GM23338 (cell line): Measurements from ENCODE around the gene CLIC5. TPM values are rescaled to one million over a fixed set of nuclear protein-coding genes. Genes with fewer than 3 reads are reported as not detected.

Source experiments
- ATAC-seq: fragments of 200-7000 bp; cut with Tn5 transposase; 3 replicates; pipeline ENCODE4 v1.9.1; 2020
- DNase-seq: peaks from one replicate; pipeline ENCODE4 v3.0.0-alpha.2; 2015; ENCODE audit warnings: low spot score
- H2AFZ ChIP-seq: fragments of 200-600 bp; sonication (generic); 2 replicates; pipeline ENCODE4 v1.8.0; 2016; ENCODE audit warnings: antibody characterized with exemption, mild to moderate bottlenecking, moderate library complexity
- H3F3A ChIP-seq: fragments of 200-600 bp; sonication (generic); replicated peaks from 2 replicates; pipeline ENCODE4 v1.8.0; 2017; ENCODE audit warnings: antibody characterized with exemption, mixed run types, low read depth
- H3K27ac ChIP-seq: fragments of 200-600 bp; sonication (generic); 2 replicates; pipeline ENCODE4 v1.6.1; 2016; ENCODE audit warnings: low read depth
- H3K27me3 ChIP-seq: fragments of 200-600 bp; sonication (generic); 2 replicates; pipeline ENCODE4 v1.8.0; 2016; ENCODE audit warnings: mild to moderate bottlenecking, mixed run types, moderate library complexity; ENCODE audit not compliant: insufficient read depth
- H3K36me3 ChIP-seq: fragments of 200-600 bp; sonication (generic); 2 replicates; pipeline ENCODE4 v1.8.0; 2016; ENCODE audit warnings: mild to moderate bottlenecking; ENCODE audit not compliant: insufficient read depth
- H3K4me1 ChIP-seq: fragments of 200-600 bp; sonication (generic); 2 replicates; pipeline ENCODE4 v1.8.0; 2016; ENCODE audit warnings: mild to moderate bottlenecking, moderate library complexity; ENCODE audit not compliant: insufficient read depth
- H3K4me2 ChIP-seq: fragments of 200-600 bp; sonication (generic); 2 replicates; pipeline ENCODE4 v1.7.1; 2017; ENCODE audit warnings: mixed run types
- H3K4me3 ChIP-seq: fragments of 200-600 bp; sonication (generic); 2 replicates; pipeline ENCODE4 v1.6.1; 2016; ENCODE audit warnings: mixed run types
- H3K79me2 ChIP-seq: fragments of 200-600 bp; sonication (generic); replicated peaks from 2 replicates; pipeline ENCODE4 v1.8.0; 2017; ENCODE audit warnings: mild to moderate bottlenecking; ENCODE audit not compliant: insufficient read depth
- H3K9me2 ChIP-seq: fragments of 200-600 bp; sonication (generic); 2 replicates; pipeline ENCODE4 v1.8.0; 2017; ENCODE audit not compliant: insufficient read depth
- H4K20me1 ChIP-seq: fragments of 200-600 bp; sonication (generic); replicated peaks from 2 replicates; pipeline ENCODE4 v1.8.0; 2017; ENCODE audit warnings: mild to moderate bottlenecking; ENCODE audit not compliant: insufficient read depth
- H3K27ac Mint-ChIP-seq: 2 replicates; pipeline ENCODE4 v1.8.0; 2020; ENCODE audit warnings: inconsistent platforms, mild to moderate bottlenecking, moderate library complexity, mixed read lengths
- H3K27me3 Mint-ChIP-seq: 3 replicates; pipeline ENCODE4 v1.8.0; 2022; ENCODE audit warnings: low read depth, mild to moderate bottlenecking, moderate library complexity, mixed read lengths, inconsistent platforms; ENCODE audit not compliant: insufficient read depth, poor library complexity
- H3K36me3 Mint-ChIP-seq: 3 replicates; pipeline ENCODE4 v1.8.0; 2021; ENCODE audit warnings: low read depth, mild to moderate bottlenecking, inconsistent platforms, moderate library complexity, mixed read lengths
- H3K4me1 Mint-ChIP-seq: 3 replicates; pipeline ENCODE4 v1.8.0; 2020; ENCODE audit warnings: mild to moderate bottlenecking, inconsistent platforms, mixed read lengths
- H3K4me3 Mint-ChIP-seq: 3 replicates; pipeline ENCODE4 v1.8.0; 2021; ENCODE audit warnings: moderate library complexity, mild to moderate bottlenecking, inconsistent platforms, mixed read lengths
- H3K9me3 Mint-ChIP-seq: 3 replicates; pipeline ENCODE4 v1.8.0; 2020; ENCODE audit warnings: moderate library complexity, mild to moderate bottlenecking, inconsistent platforms, mixed read lengths
- CREB1 ChIP-seq: fragments of 250-450 bp; sonication (Bioruptor Pico); IDR thresholded peaks from 2 replicates; pipeline ENCODE4 v1.5.0; 2020; ENCODE audit warnings: low read depth, mild to moderate bottlenecking, moderate library complexity
- EZH2phosphoT487 ChIP-seq: fragments of 200-600 bp; sonication (generic); IDR thresholded peaks from one replicate; pipeline ENCODE4 v1.8.1; 2018; ENCODE audit warnings: antibody characterized with exemption; ENCODE audit not compliant: unreplicated experiment
- JUNB ChIP-seq: IDR thresholded peaks from one replicate; pipeline ENCODE4 v1.6.1; 2016; ENCODE audit warnings: antibody characterized with exemption; ENCODE audit not compliant: unreplicated experiment
- NANOG ChIP-seq: IDR thresholded peaks from 2 replicates; pipeline ENCODE4 v1.6.1; 2016; ENCODE audit warnings: antibody characterized with exemption, borderline replicate concordance
- STAT1 ChIP-seq: IDR thresholded peaks from one replicate; pipeline ENCODE4 v1.6.1; 2016; ENCODE audit warnings: antibody characterized with exemption; ENCODE audit not compliant: unreplicated experiment
- ZNF331 ChIP-seq: fragments of 250-450 bp; sonication (Bioruptor Pico); IDR thresholded peaks from 2 replicates; pipeline ENCODE4 v1.5.0; 2020; ENCODE audit warnings: low read depth, mild to moderate bottlenecking, moderate library complexity
- polyA plus RNA-seq: library from polyadenylated mRNA; unstranded; fragments of >200 nt; fragmentation: Nextera tagmentation; extraction: Ambion mirVana; gene quantifications from 2 replicates; pipeline ENCODE4 v1.2.1, GENCODE V29; 2016
- total RNA-seq: library from RNA; depleted of rRNA; stranded (reverse); fragments of >200 nt; shearing (Covaris generic); gene quantifications from 2 replicates; pipeline ENCODE4 v1.2.3, GENCODE V29; 2014
- TF ChIP-seq, protein P1 (sequence below): IDR thresholded peaks from 2 replicates; pipeline ENCODE4 v1.6.1; 2016; ENCODE audit warnings: antibody characterized with exemption
- TF ChIP-seq, protein P2 (sequence below): IDR thresholded peaks from one replicate; pipeline ENCODE4 v1.6.1; 2018; ENCODE audit warnings: antibody characterized with exemption; ENCODE audit not compliant: unreplicated experiment

CLIC5 gene
- total and polyA plus RNA-seq, 2 experiments from 2014 or later: 0.08 TPM; not detected in 1

DNA sequence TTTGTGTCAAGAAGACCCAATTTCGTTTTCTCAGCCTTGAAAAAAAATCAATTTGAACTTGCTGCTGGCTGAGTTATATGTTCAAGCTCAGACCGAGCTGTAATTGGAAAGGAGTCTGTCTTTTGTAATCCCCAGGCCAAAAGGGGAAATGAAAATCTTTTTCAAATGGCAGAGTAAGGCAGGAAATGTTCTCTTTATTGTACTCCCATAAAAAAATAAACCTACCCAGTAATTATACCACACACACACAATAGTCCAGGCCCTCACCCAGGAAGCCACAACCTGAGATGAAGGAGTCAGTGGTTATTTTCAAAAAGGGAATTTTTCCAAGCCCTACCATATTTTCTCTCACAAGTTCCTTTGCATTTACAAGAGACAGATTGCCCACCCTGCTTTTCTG is 45.3 kb downstream of the CLIC5 start:
- no peak overlapping the region for H2AFZ ChIP-seq
- no peaks in the 10 kb centered on the region for H3F3A ChIP-seq
- Mint-ChIP-seq H3K9me3 (peaks cover 3% of the 10 kb centered on the region; the same call in 1 of the 3 replicates), H3K4me1 (peaks cover 12% of the 10 kb centered on the region; the same call in 2 of the 3 replicates), H3K4me3 (no peak overlapping the region), H3K27me3 (peaks cover 2% of the 10 kb centered on the region), H3K36me3 (no peaks in the 10 kb centered on the region), H3K27ac (no peak overlapping the region)
- no peak overlapping the region for H3K4me2 ChIP-seq
- H3K4me1 ChIP-seq: peaks cover 7% of the 10 kb centered on the region
- no peak overlapping the region for H3K4me3 ChIP-seq
- H3K79me2 ChIP-seq: no peaks in the 10 kb centered on the region
- H3K27me3 ChIP-seq: no peaks in the 10 kb centered on the region
- no peak overlapping the region for H3K27ac ChIP-seq
- DNase-seq (no peak), ATAC-seq (no peak)
- TF ChIP-seq JUNB (no peak), CREB1 (CRISPR knock-in tag) (no peak), NANOG (no peak), STAT1 (no peak), ZNF331 (no peak)
- TF ChIP-seq, protein P1, sequence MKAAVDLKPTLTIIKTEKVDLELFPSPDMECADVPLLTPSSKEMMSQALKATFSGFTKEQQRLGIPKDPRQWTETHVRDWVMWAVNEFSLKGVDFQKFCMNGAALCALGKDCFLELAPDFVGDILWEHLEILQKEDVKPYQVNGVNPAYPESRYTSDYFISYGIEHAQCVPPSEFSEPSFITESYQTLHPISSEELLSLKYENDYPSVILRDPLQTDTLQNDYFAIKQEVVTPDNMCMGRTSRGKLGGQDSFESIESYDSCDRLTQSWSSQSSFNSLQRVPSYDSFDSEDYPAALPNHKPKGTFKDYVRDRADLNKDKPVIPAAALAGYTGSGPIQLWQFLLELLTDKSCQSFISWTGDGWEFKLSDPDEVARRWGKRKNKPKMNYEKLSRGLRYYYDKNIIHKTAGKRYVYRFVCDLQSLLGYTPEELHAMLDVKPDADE: no peak
- no peaks in the 10 kb centered on the region; the same call in 1 of the 2 replicates for H3K36me3 ChIP-seq
- H4K20me1 ChIP-seq: no peaks in the 10 kb centered on the region
- peaks cover 28% of the 10 kb centered on the region; the same call in 1 of the 2 replicates for H3K9me2 ChIP-seq

DNA sequence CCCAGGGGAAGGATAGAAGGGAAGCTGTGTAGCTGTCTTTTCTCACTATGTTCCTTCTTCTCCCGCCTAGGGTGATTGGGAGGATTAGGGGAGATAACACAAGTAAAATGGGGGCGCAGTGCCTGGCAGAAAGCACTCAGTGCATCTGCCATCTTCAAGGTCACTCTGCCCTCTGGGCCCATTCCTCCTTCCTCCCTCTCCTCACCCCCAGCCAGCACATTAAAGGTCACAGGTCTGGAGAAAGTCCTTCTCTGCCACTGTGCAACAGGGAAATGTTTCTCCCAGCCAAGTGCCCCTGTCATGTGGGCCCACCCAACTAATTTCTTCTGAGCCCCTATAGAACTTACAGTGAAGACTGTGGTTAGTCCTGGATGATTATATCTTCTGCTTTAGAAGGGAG is 45.8 kb downstream of the CLIC5 start:
- no peaks in the 10 kb centered on the region; the same call in 1 of the 2 replicates for H3K36me3 ChIP-seq
- Mint-ChIP-seq H3K27ac (no peak overlapping the region), H3K4me1 (peaks cover 12% of the 10 kb centered on the region; the same call in 2 of the 3 replicates), H3K27me3 (peaks cover 2% of the 10 kb centered on the region), H3K4me3 (no peak overlapping the region), H3K36me3 (no peaks in the 10 kb centered on the region), H3K9me3 (peaks cover under 1% of the 10 kb centered on the region; the same call in 1 of the 3 replicates)
- no peak overlapping the region for H3K4me3 ChIP-seq
- H3K9me2 ChIP-seq: peaks cover 31% of the 10 kb centered on the region
- H3K4me1 ChIP-seq: peaks cover 7% of the 10 kb centered on the region
- TF ChIP-seq ZNF331 (no peak), NANOG (no peak), EZH2phosphoT487 (no peak), CREB1 (CRISPR knock-in tag) (no peak), JUNB (no peak)
- TF ChIP-seq, protein P2, sequence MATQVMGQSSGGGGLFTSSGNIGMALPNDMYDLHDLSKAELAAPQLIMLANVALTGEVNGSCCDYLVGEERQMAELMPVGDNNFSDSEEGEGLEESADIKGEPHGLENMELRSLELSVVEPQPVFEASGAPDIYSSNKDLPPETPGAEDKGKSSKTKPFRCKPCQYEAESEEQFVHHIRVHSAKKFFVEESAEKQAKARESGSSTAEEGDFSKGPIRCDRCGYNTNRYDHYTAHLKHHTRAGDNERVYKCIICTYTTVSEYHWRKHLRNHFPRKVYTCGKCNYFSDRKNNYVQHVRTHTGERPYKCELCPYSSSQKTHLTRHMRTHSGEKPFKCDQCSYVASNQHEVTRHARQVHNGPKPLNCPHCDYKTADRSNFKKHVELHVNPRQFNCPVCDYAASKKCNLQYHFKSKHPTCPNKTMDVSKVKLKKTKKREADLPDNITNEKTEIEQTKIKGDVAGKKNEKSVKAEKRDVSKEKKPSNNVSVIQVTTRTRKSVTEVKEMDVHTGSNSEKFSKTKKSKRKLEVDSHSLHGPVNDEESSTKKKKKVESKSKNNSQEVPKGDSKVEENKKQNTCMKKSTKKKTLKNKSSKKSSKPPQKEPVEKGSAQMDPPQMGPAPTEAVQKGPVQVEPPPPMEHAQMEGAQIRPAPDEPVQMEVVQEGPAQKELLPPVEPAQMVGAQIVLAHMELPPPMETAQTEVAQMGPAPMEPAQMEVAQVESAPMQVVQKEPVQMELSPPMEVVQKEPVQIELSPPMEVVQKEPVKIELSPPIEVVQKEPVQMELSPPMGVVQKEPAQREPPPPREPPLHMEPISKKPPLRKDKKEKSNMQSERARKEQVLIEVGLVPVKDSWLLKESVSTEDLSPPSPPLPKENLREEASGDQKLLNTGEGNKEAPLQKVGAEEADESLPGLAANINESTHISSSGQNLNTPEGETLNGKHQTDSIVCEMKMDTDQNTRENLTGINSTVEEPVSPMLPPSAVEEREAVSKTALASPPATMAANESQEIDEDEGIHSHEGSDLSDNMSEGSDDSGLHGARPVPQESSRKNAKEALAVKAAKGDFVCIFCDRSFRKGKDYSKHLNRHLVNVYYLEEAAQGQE: no peak
- H3F3A ChIP-seq: no peaks in the 10 kb centered on the region
- DNase-seq (no peak), ATAC-seq (no peak)
- no peaks in the 10 kb centered on the region for H4K20me1 ChIP-seq
- H3K27me3 ChIP-seq: no peaks in the 10 kb centered on the region
- H3K4me2 ChIP-seq: no peak overlapping the region
- H3K27ac ChIP-seq: no peak overlapping the region
- no peaks in the 10 kb centered on the region for H3K79me2 ChIP-seq
- no peak overlapping the region for H2AFZ ChIP-seq
